ENCODE measurements around the gene THRB.

THRB gene

DNA sequence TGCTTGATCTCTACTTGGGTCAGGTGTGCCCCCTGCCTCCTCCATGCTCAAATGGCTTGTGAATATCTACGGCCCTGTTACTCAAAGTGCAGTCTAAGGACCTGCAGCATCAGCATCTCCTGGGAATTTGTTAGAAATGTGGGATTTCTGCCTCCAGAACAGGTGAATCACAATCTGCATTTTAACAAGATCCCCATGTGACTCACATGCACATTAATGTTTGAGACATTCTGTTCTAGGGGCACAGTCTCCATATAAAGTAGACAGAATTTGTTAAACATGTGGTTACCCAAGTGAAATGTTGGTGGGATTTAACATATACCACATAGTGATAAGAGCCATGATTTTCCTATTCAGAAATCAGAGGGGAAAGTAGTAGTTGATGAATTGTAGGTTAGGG lies 293.3 kb downstream of the THRB start:
- DNase-seq: no peak

DNA sequence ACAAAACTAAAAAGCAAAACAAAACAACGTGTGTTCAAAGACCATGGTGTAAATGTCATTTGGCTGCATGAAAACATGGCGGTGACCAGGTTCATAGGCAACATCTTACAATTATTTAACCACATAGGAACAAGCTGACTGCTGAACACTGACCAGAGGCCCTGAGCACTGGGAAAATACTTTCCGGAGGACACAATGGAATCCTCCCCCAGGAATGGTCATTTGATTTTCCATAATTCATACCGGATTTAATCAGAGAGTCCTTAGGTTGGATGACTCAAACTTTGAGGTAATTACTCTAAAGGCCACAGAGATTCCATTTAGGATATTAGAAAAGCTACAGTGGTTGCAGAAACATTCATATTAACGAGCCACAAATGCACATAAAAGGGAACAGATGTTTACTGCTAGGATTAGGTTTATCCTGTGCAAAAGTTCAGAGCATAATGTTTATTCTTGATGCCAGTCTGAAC lies 294.8 kb downstream of the THRB start:
- peak; percentile 62 for DNase-seq

DNA sequence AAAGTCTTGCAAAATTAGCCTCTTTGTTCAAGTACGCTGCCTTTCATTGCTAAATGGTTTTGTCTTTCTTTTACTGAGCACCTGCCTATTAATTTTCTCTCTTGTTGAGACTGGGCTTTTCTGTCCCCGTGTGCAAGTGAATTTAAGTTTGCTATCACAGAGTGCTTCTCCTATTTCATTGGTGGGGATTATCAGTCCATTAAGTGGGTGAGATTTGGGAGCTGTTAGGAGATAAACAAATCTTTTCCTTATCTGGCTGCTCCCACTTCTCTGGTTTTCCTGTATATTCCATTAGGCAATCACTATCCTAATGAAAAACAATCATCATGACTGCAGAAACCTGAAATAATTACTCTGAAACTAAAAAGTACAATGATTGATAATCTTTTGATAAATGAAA lies 295.4 kb downstream of the THRB start:
- peak; percentile 79 for DNase-seq

DNA sequence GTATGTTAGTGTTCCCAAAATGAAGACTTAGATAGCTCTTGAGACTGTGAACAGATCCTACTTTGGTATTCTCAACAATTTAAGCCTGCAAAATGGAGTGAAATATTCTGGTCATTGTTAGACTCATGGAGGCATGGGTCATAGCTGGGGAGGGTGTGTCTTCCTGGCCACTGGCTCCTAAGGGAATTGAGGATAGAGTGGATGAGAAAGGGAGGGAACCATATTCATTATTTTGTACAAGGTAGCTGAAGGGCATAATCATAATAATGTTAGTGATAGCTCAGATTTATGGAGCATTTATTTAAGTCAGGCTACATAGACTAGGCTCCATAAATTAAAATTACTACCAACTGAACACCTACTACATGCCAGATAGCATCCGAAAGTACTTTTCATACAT lies 295.9 kb downstream of the THRB start:
- no peak for DNase-seq

DNA sequence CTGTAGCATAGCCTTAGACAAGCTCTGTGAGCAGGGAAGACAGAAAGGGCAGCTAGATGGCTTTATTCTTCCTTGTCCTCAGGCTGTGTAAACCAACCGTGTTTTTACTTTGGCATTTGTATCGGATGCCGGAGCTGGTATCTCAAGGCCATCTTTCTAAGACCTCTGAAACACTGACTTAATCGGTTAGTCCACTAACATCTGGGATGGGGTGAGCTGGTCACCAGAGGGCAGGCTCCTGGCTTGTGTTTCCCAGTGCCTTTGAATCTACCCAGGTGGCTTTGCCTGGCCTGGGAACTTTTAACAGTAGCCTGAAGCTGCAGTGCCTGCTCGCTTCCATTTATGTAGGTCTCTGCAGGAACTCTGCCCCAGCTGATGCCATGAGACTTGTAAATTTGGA lies 296.8 kb downstream of the THRB start:
- peak; percentile 26 for DNase-seq

DNA sequence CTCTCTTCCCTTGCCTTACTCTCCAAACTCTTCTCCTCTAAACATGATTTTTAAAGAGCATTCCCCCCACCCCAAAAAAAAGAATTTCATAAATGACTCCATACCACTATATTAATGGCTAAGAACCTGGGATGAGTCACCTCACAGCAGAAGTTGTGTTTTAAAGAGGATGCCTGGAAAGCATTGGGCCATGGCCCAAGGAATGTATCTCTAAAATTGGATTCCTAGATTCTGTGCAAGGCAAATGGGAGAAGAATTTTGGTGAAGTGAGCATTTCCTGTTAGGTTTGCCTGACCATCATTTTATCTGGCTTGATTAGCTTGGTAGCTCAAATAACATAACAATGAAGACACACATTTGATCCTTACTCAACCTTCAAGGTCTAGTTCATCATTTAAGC lies 298.1 kb downstream of the THRB start:
- DNase-seq: no peak

DNA sequence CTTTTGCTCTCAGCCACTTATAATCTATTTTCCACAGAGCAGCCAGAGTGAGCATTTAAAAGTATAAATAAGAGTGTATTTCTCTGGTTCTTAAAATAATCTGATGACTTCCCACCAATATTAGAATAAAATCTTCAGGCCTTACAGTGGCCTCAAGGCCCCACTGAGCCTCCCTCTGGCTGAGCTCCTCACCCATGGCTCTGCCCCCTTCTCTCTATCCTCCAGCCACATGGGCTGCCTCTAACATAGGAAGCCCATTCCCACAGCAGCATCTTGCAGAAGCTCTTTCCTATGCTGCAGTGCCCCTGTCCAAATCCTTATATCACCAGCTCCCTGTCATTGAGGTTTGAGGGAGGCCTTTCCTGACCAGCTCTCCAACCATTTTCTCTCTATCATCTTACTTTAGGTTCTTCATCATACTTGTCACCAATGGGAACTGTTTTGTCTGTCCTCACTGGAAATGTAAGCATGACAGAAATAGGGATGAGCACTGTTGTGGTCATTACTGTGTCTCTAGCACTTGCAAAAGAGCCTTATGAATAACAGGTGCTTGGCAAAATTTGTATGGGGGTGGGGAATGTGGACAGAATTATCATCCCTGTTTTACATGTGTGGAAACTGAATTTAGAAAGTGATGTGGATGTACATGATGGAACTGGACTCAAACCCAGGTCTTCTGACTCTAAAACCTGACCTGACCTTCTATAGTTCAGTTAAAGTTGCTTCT lies 299.0 kb downstream of the THRB start:
- peak; percentile 28 for DNase-seq

DNA sequence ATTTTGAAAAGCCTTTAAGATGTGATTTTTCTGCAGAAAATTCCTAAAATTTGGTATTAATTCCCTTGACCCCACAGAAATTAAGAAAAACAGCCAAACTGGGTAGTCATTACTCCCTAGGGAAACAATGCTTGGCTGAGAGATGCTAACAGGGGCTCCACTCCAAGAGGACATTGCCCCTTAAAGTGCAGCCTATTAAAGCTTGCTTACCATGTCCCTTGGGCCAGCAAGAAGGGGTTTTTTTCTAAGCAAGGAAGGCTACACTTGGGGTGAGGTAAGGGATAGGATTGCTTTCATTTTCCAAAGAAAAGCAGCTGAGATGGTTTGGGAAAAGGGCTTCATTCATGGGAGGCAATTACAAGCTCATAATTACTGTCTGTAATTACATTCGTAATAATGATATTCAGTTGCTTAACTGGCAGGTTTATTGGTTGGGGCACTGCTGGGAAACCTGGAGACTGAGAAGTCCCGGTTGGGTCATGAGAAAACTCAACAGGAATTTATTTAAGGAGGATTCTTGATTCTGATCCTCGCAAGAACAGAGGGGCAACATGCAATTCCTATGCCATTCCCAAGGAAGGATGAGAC lies 302.1 kb downstream of the THRB start:
- DNase-seq: peak; percentile 45

DNA sequence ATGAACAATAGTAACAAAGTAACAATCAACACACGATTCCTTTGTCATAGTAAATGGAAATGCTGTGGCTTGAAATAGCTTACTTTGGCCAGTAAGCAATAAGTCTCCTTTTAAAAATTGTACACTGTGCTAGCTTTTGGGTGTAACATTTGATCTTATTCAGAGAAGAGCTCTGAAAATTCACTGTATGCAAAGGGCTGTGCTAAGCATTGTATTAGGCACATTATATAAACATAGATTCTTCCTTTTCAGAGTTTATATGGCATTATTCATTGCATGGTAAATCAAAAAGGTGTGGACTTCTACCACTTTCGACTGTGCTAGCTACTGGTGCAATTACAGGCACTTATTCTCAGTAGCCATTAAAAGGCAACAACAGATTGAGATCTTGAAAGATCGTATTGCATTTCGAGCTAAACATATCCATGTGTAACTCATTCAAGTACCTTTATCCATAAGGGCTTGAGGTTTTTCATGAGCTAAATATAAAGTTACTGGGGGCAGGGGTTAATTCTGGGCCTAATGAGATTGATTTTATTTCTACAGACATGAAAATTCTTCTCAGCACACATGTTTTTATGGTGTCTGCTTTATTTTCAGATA lies 302.7 kb downstream of the THRB start:
- DNase-seq: peak; percentile 60

DNA sequence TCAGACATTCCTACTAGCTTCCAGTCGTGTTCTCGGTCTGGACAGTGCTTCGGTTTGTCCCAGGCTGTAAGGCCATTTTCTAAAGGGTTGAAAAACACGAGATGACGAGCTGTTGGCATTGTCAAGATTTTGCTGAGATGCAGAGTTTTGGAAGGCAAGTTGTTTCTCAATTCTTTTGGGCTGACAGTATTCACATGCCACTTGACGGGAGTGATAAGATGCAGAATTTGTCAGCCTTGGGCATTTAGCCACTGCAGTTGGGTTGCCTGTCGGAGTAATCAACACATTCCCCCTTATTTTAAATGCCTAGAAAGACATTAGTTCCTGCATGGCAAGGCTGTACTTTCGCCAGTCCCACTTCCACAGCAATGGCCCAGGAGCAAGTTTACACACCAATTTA lies 304.4 kb downstream of the THRB start:
- DNase-seq: no peak

DNA sequence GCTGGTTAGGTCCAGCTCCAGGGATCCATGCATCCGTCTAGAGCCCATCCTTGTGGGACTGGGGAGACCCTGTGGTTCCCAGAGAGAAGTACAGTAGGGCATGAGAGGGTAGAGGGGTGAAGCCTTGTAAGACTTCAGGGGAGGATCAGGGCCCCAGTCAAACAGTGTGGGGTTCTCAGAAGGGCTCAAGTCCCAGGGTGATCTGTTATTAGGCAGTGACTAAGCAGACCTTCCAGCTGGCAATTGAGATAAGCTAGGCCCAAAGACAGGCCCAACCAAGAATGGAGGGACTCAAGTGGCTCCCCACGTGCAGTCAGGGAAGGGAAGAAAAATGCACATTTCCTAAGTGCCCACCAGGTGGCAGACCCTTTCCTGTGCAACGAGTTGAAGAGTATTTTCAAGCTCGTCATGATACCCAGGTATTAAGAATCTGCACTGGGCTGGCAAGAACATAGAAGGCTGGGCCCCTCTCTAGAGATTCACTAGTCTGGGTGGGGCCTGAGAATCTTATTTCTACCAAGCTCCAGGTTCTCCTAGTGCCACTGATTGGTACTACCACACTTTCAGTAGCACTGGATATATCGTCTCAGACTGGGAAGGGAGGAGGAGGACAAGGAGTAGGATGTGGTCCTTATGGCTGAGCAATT lies 308.8 kb downstream of the THRB start:
- DNase-seq: peak; percentile 92

DNA sequence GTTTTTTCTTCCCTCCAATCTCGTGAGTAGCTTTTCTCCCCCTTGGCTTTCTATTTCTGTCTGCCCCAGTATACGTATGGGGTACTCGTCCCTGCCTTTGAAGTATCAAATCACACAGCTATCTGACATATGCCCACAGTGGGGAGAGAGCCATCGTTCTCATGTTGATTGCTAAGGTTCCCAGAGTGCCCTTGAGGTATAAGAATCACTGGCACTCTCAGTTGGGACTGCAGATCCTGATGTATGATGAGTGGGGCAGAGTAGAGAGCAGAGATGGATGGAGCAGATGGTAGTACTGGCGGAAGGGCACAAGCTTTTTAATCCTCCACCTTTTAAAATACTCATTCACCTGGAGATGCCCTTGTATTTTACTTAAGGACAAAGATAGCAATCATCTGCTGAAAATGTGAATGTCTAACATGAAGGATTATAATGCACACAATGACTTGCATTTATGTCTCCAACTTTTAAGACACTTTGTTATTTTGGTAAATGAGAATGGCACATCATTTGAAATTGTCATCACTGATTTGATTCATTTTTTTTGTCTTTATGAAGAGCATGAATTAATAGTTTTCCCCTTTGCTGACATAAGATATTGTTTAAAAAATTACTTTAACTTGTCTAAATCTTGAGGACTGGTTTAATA lies 310.0 kb downstream of the THRB start:
- peak; percentile 46 for DNase-seq

DNA sequence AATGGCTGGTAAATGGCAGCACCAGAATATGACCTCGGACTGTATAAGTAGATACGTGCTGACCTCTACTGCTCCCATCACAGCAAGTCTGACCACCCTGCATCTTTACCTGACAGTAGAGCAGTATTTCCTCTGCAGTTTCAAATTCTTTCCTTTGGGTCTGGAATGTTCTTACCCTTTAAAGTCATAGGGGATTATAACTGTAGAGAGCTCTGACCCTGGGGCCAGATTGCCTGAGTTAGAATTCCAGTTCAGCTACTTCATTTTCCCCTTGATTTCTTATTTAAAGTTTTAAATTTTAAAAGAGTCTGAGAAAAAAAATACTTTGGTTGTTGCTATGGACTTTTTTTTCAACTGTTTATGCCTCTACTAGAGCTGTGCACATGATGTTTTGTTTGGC lies 311.9 kb downstream of the THRB start:
- DNase-seq: no peak

DNA sequence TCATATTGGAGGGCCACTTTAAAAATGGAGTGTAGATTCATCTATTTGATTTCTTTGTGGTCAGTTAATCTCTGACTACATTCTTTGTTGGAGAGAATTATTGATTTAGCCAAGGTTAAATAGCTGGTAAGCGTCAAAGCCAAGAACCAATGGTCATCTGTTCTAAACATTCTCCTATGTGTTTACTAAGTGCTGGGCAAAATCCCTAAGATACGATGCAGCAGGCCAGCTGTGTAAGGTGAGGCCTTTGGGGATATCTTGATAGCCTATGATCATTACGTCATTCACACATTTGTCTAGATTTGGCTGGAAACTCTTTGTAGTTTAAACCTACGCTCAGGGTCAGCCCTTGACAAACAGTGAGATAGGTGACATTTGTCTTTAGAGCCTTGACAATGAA lies 313.4 kb downstream of the THRB start:
- DNase-seq: no peak

DNA sequence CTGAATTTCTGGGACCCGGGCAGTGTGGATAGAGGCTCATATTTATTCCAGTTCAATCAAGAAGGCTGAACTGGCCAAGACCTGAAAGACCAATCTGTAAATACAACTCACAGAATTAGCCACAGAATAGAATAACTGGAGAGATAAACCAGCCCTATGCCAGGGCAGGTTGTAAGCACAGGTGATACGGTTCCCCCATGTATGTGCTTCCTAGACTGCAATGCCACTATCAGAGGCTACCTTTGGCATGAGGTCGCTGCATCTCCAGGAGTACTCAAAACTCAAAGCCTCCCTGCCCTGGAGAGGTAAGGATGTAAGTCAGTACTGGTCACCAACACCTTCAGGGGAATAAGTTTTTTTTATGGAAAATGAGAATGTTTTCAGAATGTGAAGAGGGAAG lies 314.0 kb downstream of the THRB start:
- no peak for DNase-seq

DNA sequence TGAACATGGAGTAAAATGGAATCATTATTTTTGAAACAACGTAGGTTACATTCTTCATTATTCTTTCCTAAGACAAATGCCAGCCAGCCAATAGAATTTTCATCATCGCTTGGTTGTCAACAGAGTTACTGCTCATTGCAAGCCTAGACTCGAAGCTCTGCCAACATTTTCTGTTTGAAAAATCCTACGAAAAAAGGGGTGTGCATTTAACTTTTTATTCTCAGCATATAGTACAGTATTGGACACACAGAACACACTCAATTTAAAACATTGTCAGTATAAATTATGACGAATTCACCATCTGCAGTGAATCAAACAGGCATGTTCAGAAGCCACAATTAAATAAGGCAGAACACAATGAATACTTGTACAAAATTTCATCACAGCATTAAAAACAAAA lies 317.4 kb downstream of the THRB start:
- no peak for DNase-seq

DNA sequence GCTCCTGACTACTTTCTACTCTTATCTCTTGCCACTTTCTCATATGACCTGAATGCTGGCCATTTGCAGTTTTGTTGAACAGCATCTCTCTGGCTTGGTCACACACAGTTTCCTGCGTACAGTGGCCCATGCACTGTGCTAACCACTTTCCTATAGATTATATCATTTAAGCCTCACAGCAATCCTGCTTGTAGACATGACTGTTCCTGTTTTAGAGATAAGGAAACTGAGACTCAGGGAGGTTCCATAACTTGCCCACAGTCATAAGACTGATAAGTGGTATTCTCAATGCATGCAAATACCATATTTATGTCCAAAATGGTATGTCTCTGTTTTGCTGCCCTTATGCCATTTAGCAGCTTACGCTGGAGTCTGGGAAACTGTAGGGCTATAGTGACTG lies 320.0 kb downstream of the THRB start:
- no peak for DNase-seq

DNA sequence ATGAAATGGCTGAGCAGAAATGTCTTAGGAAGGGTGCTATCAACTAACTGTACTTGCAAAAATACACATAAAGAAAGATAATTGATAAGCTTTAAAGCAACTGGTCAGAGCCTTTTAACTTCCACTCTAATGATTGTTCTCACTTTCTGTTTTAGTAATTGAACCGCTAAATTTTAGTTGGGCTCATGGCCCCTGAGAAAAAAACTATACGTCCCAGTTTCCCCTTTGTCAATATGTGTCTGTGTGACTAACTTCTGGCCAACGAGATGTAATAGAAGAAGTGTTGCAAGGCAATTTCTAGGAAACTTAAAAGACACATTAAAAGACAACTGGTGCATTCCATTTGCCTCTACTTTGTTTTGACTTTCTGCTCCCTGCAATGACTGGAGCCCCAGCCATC lies 325.7 kb downstream of the THRB start:
- no peak for DNase-seq

DNA sequence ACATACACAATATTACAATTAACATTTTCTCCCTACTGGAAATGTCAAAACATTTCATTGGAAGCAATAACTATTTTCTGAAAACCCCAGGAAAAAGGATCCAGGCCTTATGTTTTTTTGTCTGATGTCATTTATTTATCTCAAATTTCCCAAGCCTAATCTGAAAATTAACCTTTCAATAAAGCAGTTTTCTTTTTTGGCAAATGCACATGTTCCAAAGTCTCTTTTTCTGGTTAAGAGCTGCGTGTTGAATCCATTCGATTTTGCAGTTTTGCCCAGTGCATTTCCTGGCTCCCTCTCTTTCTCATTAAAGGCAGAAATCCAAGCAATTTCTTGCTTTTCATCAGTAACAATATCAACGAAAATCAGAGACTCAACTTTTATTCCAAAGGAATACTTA lies 327.2 kb downstream of the THRB start:
- no peak for DNase-seq

DNA sequence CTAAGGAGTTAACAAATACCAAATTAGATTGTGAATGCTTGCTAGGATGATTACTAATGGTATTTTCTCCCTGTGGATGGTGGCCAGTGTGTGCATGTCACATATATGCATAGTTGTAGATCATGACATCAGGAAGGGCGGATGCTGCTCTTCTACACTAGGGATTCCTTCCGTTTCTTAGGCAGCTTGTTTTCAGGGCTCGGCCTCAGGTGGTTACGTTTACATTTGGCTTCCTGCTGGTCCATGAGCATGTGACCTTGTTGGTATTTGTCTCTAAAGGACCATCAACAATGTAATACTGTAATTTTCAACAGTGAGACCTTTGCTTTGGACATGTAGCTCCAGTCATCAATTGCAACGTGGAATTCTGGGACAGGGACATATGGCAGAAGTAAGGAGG lies 328.1 kb downstream of the THRB start:
- DNase-seq: peak; percentile 68

DNA sequence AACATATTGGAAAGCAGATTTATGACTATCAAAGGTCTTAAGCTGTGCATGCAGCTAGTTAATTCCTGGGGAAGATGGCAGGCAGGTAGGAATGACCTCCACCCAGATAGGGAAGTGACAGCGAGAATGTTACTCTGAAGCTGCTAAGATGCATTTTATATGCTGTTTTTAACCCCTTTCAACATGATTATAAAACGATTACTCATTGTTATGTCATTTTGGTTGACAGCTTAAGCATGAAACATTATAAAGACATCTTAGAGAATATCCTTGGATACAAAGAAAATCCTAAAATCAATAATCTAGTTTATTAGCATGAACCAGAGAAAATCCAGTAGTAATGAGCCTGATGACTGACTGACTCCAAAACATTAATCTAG lies 329.1 kb downstream of the THRB start:
- no peak for DNase-seq

DNA sequence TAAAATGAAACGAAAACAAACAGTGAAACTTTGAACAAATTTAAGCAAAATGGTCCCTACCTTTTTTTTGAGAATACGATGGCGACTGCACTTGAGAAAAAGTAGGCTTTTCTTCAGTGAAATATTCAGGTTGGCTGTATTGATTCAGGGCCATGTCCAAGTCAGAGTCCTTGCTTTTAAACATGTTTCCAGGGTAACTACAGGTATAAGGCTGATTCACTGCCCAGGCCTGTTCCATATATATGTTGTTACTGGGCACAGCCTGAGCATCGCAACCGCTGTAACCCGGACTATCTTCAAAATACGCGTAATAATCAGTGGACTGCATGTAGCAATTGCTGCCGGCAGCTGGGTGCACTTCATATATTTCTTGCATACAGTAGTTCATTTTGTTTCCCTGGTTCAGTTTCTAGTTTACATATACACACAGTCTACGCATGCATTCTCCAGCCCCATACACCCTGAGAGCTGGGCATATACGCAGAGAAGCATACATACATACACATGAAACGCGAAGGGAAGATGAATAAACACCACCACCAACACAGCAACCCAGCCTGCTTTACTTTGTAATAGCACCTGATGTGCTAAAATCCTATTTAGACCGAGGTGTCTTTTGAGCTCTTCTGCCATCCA lies 329.6 kb downstream of the THRB start:
- peak; percentile 92 for DNase-seq

DNA sequence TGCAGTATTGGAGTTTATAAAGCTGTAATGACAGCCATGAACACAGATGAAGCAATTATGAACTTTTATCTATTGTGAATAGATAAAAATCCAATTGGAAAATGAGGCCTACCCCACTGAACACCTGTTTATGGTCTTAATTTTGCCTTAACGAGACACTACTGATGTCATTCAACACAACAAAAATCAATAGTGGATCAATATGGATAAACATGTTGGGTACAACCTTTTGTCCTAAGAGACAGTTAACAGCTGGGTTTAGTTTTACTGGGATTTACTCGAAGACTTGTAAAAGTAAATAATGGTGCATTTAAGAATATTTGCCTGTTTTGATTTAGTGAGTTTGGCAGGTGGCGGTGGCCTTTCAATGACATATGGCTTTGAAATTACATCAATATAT lies 331.7 kb downstream of the THRB start:
- peak; percentile 14 for DNase-seq
